Hematopoietic multipotent progenitor cell treated with erythropoietin and hydrocortisone succinate and interleukin-3 and kit ligand, for 4 days (in vitro differentiated cells): ENCODE measurements around the gene ENO2.

Experiments used
- DNase-seq: peaks from one replicate; pipeline ENCODE4 v3.0.0-alpha.2; 2015

Gene ENO2

DNA sequence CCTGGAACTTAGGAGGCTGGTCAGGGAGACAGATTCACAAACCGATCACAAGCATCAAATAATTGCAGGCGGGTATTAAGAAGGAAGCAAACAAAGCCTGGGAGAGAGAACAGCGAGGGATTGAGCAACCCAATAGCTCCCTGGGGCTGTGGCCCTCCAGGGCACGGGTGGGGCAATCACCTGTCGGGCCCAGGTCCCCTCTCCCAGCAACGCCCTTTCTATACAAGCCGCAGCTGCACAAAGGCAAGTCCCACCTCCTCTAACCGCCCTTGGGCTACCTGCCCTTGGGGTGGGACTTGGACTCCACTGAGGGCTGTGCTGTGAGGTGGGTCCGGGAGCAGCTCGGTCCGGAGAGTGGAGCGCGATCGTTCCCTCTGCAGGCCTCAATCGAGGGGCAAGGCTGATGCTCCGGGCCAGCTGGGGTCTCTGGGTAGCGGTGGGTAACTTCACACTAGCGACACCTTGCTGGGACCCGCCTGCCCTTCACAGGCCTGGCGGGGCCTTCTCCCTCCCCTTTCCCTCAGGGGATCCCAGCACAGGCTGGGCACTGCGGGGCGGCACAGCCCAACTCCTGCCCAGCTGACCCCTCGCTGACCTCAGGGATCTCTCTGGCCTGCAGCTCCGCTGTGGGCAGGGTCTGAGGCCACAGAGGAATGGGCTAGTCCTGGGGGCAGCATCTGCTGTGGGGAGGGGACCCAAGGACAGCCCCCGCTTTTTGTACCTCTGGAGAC lies 48.1 kb downstream of the ENO2 start:
- no peak for DNase-seq

DNA sequence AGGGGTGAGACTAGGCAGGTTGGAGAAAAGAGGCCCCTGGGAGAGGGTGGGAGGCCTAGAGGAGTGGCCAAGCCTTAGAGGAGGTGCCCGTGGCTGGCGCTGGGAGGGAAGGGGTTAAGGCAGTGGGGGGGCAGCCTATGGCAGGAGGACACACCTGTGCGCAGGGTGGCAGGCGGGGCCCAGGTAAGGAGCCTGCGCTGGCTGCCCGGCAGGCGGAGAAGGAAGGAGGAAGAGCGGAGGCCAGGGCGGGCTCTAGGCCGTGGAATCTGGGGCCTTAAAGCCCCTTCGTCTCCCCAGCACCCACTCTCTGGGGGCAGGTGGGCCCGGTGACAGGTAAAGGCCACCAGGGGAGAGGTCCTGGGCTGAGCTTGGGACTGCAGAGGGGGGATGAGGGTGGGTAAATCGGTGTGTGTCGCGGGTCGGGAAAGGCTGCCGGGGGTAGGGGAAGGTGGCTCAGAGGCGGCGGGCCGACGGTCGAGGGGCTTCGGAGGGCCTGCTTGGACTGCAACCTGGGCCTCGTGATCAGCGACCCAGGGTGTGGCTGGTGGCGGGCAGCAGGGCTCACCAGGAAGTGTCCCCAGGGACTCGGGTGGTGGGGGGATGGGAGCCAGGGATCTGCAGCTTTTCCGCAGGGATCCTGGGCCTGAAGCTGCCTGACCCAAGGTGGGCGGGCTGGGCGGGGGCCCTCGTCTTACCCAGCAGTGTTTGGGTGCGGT lies 48.8 kb downstream of the ENO2 start:
- no peak for DNase-seq

DNA sequence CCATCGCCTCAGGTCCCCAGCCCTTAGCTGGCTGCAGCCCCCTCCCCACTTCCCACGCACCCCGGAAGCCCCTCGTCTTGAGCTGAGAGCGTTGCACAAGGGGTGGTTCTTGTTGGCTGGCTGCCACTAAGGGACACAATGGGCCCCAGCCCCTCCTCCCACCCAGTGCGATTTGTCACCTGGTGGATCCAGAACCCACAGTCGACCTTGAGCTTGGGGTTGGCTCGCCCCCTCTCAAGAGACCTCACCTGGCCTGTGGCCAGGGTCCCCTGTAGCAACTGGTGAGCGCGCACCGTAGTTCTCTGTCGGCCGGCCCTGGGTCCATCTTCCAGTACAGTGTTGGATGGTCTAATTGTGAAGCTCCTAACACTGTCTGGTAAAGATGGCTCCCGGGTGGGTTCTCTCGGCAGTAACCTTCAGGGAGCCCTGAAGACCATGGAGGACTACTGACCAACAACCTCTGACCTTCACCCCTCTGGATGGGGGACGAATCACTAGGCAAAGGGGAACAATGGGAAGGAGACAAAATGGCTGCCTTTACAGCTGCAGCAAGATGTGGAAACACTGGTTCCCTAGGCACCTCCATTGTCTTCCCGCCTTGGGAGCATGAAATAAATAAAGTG lies 49.5 kb downstream of the ENO2 start:
- no peak for DNase-seq

DNA sequence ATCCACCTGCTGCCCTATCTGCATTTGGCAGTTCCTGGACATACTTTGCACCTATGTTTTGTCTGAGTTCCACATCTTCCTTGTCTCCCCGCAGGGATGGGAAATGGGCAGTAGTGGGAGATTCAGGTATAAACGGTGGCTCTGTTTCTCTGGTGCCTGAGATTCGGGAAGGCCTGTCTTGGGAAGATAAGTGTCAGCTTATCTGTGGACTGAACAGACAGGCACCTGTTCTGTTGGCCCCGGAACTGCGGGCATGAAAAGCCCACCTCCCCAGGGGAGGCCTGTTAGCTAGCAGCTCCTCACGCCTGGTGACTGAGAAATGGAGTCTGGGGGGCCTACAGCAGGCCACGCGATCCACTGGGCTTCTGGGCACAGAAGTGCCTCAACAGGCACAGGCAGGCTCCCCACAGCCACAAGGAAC lies 50.2 kb downstream of the ENO2 start:
- DNase-seq: peak; percentile 48

DNA sequence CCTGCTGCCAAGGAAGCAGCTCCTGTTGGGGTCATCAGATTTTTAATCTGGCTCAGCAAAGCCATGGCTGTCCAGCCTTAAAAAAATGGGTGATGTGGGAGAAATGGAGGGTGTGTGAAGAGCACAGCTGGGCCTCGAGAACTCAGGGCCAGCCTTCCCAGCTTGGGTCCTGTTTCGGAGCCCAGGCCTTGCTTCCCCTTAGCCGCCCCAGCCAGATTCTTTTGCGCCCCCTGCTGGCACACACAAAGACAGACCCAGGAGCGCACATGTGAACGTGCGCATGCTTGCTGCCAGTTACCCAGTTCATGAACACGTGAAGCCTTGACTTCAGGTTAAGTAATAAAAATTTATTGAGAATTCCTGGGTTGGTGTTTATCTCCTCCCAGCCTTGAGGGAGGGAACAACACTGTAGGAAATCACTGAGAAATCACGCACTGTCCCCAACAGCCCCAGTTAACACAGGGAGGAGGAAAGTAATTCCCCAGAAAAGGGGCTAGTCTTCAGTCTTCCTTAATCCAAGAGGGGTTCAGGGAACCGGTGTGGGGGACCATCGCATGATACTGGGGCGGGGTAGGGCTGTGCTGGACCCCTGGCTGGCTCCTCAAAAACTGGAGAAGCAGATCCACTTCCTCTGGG lies 50.8 kb downstream of the ENO2 start:
- DNase-seq: peak; percentile 96

DNA sequence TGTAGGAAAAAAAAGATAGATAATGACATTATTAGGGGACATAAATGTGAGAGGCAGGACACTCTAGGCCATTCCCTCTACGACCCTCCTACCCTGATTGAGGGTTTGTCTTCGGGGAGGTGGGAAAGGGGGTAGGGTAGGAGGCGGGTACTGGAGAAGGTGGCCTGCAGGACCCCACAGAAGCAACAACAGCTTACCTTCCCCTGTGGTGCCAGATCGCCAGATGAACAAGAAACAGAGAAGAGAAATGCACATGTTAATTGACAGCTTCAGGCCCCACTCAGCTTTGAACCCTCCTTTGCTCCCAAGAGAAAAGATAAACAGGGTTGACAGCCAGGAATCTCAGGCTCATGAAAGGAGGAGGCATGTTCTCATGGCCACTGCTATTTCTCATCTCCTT lies 51.3 kb downstream of the ENO2 start:
- no peak for DNase-seq

DNA sequence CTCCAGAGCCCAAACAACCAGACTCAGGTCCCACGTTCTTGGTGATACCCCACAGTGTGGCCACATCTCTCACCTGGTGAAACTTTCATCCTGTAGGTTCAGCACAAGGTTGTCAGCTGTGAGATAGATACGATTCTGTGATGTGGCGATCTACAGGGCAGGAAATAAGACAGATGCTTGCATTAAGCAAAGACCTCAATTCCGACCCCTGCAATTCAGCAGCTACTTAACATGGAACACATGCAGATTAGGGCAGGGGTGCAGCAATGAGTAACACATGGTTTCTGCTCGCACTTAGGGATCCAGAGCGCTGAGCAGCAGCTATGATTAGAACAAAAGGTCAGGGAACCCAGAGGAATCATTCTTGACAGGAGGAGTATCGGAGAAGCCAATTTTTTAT lies 52.0 kb downstream of the ENO2 start:
- DNase-seq: no peak

DNA sequence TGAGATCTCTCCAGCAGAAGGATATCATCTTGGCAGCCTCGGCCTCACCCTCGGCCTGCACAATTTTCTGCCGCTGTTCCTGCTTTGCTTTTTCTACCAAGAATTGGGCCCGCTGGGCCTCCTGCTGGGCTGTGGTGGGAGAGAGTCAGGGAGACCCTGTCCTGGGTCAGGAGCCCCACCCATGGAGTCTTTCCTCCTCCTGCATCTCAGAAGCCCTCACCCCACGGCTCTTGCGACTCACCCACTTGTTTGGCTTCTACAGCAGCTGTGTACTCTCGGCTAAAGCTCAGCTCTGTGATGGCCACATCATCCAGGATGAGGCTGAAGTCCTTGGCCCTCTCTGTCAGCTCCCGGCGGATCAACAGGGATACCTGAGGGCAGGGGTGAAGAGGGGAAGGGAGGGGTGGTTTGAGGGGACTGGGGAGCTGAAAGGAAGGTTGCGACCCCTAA lies 53.3 kb downstream of the ENO2 start:
- DNase-seq: no peak

DNA sequence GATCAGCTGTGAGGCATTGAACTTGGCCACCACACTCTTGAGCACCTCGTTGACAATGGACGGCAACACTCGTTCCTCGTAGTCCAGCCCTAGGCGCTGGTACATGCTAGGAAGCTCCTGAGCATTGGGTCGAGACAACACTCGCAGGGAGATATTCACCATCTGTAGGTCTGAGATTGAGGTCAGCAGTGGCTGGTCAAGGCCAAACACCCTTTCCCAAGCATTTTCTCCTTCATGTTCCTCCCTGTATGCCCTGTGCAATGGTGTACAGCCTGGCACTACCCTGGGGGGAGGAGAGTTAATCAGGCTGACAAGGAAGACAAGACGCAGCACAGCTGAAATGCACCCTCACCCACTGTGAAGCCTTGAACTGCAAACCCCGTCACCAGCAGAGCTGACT lies 54.0 kb downstream of the ENO2 start:
- no peak for DNase-seq

DNA sequence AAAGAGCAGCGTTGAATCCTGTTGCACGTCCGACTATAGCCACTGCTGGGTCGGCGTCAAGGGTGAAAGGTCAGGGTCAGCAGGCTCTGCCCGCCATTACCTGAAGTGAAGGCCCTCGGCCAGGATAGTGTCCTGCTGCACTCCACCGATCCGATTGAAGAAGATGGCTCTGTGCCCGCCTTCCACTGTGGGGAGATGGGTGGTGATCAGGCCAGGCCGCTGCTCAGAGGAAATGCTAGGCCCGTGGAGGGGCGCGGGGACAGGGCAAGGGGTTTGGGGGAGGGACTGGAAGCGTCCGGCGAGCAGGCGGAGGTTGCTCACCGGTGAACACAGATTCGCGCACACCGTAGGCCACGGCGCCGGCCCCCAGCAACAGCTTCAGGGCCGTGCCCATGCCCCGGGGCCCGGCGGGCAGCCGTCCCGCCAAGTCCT lies 55.7 kb downstream of the ENO2 start:
- DNase-seq: no peak
